ENCODE data around the gene ORC4. TPM values are rescaled to one million over a fixed set of nuclear protein-coding genes. Genes with fewer than 3 reads are reported as not detected.

Gene ORC4
- total and polyA plus RNA-seq, 4 donors: 3.6 to 44.6 (median 25.6) TPM

Other genes starting within 250 kb of the ORC4 start
- gene ACVR2A, start 175.7 kb downstream of the ORC4 start, total RNA-seq: 10 to 100 TPM; 11.5 to 26.2 TPM
- gene ACVR2A, start 175.7 kb downstream of the ORC4 start, polyA plus RNA-seq: 1 to 10 TPM; 1.6 to 5.3 TPM
- gene MBD5, start 354 bp upstream of the ORC4 start, total RNA-seq: 10 to 100 TPM; 53.8 to 63.2 TPM
- gene MBD5, start 354 bp upstream of the ORC4 start, polyA plus RNA-seq: 1 to 10 TPM; 4.1 to 5.2 TPM